ENCODE measurements around the gene NBDY. TPM values are rescaled to one million over a fixed set of nuclear protein-coding genes. Genes with fewer than 3 reads are reported as not detected.
"Not testable (repeated sequence)": the region's sequence is repeated elsewhere in the genome, so short reads cannot be mapped to it uniquely, and the experiment has no call there.

NBDY gene
- 6.7 TPM for total RNA-seq

GRCh38 chrX:56729152-56729850 is at the start of gene NBDY:
NBDY (plus strand) TSS chrX:56729243; CDS start chrX:56729354, 111 bp downstream.
- peak; percentile 26 for DNase-seq

GRCh38 chrX:56704530-56704929 is 24.5 kb upstream of the NBDY start:
- DNase-seq = not testable (repeated sequence)

GRCh38 chrX:56726605-56727004 is 2.4 kb upstream of the NBDY start:
- DNase-seq = no peak

- no peak for DNase-seq
Measured at GRCh38 chrX:56727531-56727930, 1.5 kb upstream of the NBDY start.

GRCh38 chrX:56728321-56728720 is 722 bp upstream of the NBDY start:
- no peak for DNase-seq

GRCh38 chrX:56728752-56729151 is 291 bp upstream of the NBDY start:
- no peak for DNase-seq

GRCh38 chrX:56733459-56734046 is 4.5 kb downstream of the NBDY start:
- no peak for DNase-seq

- DNase-seq = no peak
Measured at GRCh38 chrX:56736219-56736618, 7.2 kb downstream of the NBDY start.

GRCh38 chrX:56738670-56739069 is 9.6 kb downstream of the NBDY start:
- no peak for DNase-seq

- DNase-seq = no peak
Measured at GRCh38 chrX:56744996-56745395, 16.0 kb downstream of the NBDY start.

- DNase-seq = no peak
Measured at GRCh38 chrX:56746996-56747395, 18.0 kb downstream of the NBDY start.

- no peak for DNase-seq
Measured at GRCh38 chrX:56751071-56751470, 22.0 kb downstream of the NBDY start.

GRCh38 chrX:56757327-56757726 is 28.3 kb downstream of the NBDY start:
- no peak for DNase-seq

- DNase-seq = no peak
Measured at GRCh38 chrX:56758456-56758855, 29.4 kb downstream of the NBDY start.

- DNase-seq = no peak
Measured at GRCh38 chrX:56759736-56760409, 30.8 kb downstream of the NBDY start.

GRCh38 chrX:56760410-56761124 is 31.5 kb downstream of the NBDY start:
- not testable (repeated sequence) for DNase-seq

GRCh38 chrX:56761167-56761566 is 32.1 kb downstream of the NBDY start:
- DNase-seq = no peak

GRCh38 chrX:56762220-56762619 is 33.2 kb downstream of the NBDY start:
- no peak for DNase-seq

- DNase-seq = no peak
Measured at GRCh38 chrX:56762707-56763555, 33.9 kb downstream of the NBDY start.

GRCh38 chrX:56763556-56764152 is 34.6 kb downstream of the NBDY start:
- no peak for DNase-seq

GRCh38 chrX:56764153-56764974 is 35.3 kb downstream of the NBDY start:
- no peak for DNase-seq

Data from occipital lobe (tissue), 2 donors.